SW 1271 (cell line): ENCODE results near the gene ERCC6L2.

Experiments used
- DNase-seq, 2 experiments: peaks; one replicate each; lab custom pipeline; 2025; lab: John Stamatoyannopoulos, UW

Gene ERCC6L2

GRCh38 chr9:95862343-95862742 is 13.1 kb upstream of the ERCC6L2 start:
- DNase-seq, result no peak

GRCh38 chr9:95864852-95865580 is 10.5 kb upstream of the ERCC6L2 start:
- DNase-seq, result no peak

DNA sequence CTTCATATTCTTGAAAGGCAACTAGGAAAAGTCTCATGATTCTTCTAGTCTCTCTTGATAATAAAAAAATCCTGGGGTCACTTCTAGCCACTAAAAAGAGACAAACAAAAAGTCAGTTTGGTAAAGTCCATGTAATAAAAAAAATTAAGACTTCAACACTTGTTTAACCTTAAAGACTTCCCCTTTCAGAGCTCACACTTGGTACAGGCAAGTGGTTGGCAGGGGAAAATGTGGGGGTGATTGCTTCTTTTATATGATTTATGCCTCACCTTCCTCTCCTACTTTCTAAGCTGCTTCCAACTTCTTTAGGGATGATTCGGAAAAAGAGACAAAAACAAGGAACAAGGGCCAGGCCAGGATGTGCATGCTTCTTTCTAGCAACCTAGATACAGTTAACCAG is 5.1 kb upstream of the ERCC6L2 start:
- no peak for DNase-seq

GRCh38 chr9:95870906-95871305 is 4.6 kb upstream of the ERCC6L2 start:
- no peak for DNase-seq

- peak in 1 of 2 experiments; percentile 49 for DNase-seq
These were observed 1.0 kb upstream of the ERCC6L2 start for GRCh38 chr9:95874303-95874988.

- peak in 1 of 2 experiments; percentile 49 for DNase-seq
These were observed 544 bp upstream of the ERCC6L2 start for GRCh38 chr9:95874989-95875304.

DNA sequence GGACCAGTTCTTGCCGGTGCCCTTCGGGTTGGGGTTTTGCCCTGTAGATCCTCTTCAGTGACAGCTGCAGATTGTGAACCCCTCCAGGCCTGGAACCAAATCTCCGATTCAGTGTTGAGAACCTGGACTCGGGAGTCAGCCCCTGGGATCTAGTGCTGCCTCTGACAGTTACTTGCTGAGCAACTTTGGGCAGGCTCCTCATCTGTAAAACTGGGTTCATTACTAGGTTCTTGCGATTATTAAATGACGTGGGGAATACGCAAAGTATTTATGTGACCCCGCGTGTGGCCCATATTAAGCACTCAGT is 600 bp downstream of the ERCC6L2 start:
- no peak for DNase-seq

- DNase-seq, result peak in 1 of 2 experiments; percentile 26
These were observed 1.1 kb downstream of the ERCC6L2 start for GRCh38 chr9:95876595-95876994.

DNA sequence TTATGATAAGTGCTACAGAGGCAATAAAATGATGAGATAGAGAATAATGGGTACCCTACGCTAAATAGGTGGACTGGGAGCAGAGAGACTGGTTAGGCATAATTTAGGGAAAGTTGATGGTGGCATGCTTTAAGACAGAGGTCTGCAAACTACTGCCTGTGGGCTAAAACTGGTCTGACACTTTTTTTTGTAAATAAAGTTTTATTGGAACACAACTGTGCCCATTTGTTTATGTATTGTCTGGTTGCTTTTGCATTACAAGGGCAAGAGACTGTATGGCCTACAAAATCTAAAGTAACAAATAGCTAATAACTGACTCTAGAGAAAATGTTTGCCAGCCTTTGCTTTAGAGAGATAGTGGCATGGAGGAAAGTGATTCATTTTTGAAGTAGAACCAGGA is 2.5 kb downstream of the ERCC6L2 start:
- DNase-seq, result no peak

- no peak for DNase-seq
These were observed 4.1 kb downstream of the ERCC6L2 start for GRCh38 chr9:95879591-95879990.

GRCh38 chr9:95880021-95880690 is 4.7 kb downstream of the ERCC6L2 start:
- DNase-seq, result no peak

- no peak for DNase-seq
These were observed 12.5 kb downstream of the ERCC6L2 start for GRCh38 chr9:95887926-95888497.

GRCh38 chr9:95890594-95890993 is 15.1 kb downstream of the ERCC6L2 start:
- DNase-seq, result no peak

DNA sequence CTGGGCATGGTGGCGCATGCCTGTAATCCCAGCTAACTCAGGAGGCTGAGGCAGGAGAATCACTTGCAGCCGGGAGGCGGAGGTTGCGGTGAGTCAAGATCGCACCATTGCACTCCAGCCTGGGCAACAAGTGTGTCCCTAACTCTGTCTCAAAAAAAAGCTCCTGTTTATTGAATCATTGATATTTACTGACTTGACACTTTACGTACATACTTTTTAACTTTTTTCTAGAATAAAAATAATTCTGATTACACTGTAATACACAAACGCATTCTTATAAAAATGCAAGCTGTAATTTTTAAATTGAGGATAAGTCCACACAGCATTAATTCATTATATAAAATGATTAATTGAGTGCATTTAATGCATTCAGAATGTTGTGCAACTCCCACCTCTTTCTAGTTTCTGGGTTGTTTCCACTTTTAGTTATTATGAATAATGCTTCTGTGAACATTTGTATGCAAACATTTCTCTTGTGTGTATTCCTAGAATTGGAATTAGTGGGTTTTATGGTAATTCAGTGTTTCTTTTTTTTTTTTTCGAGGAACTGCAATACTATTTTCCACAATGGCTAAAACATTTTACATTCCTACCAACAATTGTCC is 15.7 kb downstream of the ERCC6L2 start:
- no peak for DNase-seq

DNA sequence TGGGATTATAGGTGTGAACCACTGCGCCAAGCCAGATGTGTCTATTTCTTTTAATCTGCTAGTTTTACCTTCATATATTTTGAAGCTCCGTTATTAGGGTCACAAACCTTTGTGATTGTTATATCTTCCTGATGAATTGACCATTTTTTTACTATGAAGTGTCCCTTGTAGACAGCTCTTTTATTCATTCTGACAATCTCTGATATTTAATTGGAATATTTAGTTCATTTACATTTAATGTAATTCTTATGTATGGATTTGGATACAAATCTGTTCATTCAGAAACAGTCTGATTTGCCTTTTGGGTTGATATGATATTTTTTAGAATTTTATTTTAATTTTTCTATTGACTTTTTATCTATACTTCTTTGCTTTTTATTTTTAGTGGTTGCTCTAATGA is 17.2 kb downstream of the ERCC6L2 start:
- no peak for DNase-seq

DNA sequence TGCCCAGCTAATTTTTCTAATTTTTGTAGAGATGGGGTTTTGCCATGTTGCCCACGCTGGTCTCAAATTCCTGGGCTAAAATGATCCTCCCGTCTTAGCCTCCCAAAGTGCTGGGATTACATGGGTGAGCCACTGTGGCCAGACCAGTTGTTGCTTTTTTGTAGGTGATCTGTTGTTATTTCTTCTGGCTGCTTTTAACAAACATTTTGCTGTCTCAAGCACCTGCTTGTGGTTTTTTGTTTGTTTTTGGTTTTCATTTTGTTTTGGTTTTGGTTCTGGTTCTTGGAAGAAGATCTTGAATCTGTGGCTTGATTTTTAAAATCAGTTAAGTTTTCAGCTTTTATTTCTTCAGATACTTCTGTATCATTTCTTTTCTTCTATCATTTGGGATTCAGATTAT is 21.1 kb downstream of the ERCC6L2 start:
- DNase-seq, result no peak

DNA sequence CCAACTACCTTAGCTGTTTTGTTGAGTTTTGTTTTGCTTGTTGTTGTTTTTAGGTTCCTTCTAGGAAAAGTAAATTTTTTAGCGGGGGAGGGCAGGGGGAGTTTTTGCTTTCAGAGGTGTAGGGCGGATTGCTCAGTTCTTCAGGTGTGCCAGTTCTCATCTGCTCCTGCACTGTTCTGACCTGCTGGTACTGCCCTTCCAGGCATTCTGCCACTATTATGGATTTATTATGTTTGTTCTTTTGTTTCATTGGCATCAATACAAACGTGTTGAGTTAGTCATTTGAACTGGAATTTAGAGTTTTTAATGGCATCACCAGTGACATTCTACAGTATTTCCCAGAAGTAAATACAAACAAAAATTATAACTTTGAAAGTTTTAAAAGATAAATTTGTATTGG is 26.0 kb downstream of the ERCC6L2 start:
- no peak for DNase-seq

GRCh38 chr9:95903398-95903797 is 27.9 kb downstream of the ERCC6L2 start:
- no peak for DNase-seq

- no peak for DNase-seq
These were observed 32.3 kb downstream of the ERCC6L2 start for GRCh38 chr9:95907794-95908193.

DNA sequence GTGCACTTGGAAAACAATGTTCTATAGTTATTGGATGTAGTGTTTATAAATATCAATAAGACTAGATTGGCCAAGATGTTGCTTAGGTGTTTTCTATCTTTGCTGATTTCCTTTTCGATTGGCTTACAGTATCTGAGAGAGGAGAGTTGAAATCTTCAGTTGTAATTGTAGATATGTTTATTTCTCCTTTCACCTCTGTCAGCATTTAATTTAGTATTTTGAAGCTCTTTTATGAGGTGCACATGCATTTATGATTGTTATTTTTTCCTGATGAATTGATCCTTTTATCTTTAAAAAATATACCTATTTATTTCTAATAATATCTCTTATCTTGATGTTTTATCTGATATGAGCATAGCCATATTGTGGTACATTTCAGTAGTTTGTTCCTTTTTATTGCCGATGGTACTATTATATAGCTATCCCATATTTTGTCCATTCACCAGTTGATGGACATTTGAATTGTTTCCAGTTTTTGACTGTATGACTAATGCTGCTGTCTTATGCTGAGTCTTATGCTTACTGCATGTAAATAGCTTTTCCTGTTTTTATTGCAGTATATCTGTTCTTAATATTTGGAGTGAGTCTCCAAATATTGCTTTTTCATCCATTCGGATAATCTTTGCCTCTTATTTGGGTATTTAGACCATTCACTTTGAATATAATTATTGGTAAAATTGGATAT is 34.7 kb downstream of the ERCC6L2 start:
- no peak for DNase-seq

DNA sequence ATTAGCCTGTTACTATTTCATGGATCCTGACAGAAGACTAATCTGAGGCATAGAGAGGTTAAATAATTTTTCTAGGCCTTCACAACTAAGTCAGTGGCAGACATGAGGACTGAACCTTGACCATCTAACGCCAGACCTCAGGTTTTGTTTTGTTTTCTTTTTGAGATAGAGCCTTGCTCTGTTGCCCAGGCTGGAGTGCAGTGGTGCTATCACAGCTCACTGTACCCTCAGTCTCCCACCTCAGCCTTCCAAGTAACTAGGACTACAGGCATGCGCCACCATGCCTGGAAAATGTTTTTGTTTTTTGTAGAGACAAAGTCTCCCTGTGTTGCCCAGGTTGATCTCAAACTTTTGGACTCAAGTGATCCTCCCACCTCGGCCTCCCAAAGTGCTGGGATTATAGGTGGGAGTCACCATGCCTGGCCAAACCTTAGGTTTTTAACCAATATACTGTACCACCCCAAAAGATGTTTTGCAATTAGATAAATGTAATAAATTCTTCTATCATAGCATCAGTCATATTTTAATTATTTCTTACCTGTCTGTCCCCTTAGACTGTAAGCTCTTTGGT is 35.4 kb downstream of the ERCC6L2 start:
- DNase-seq, result no peak

GRCh38 chr9:95912773-95913172 is 37.3 kb downstream of the ERCC6L2 start:
- no peak for DNase-seq
